HG03575 (cell line): ENCODE results near the gene CPA1.

Experiments
- ATAC-seq: cut with Tn5 transposase; IDR thresholded peaks from one replicate; pipeline ENCODE4 v1.9.1; 2021; ENCODE audit not compliant: unreplicated experiment, insufficient number of reproducible peaks, low FRiP score; ENCODE audit errors: extremely low read depth

CPA1 gene

GRCh38 chr7:130413201-130413600, 32.9 kb downstream of the CPA1 start:
- ATAC-seq: no peak

- no peak for ATAC-seq
Measured at GRCh38 chr7:130415006-130415405, 34.7 kb downstream of the CPA1 start.

GRCh38 chr7:130417213-130417612, 36.9 kb downstream of the CPA1 start:
- no peak for ATAC-seq

- ATAC-seq: no peak
Measured at GRCh38 chr7:130418306-130418705, 38.0 kb downstream of the CPA1 start.

GRCh38 chr7:130419658-130420057, 39.4 kb downstream of the CPA1 start:
- ATAC-seq: no peak

GRCh38 chr7:130420943-130421578, 40.8 kb downstream of the CPA1 start:
- no peak for ATAC-seq

- no peak for ATAC-seq
Measured at GRCh38 chr7:130421684-130422083, 41.4 kb downstream of the CPA1 start.

GRCh38 chr7:130423501-130424037, 43.3 kb downstream of the CPA1 start:
- ATAC-seq: no peak

GRCh38 chr7:130425796-130426195, 45.5 kb downstream of the CPA1 start:
- ATAC-seq: no peak

- no peak for ATAC-seq
Measured at GRCh38 chr7:130426564-130426963, 46.3 kb downstream of the CPA1 start.

GRCh38 chr7:130429019-130429418, 48.7 kb downstream of the CPA1 start:
- no peak for ATAC-seq

- no peak for ATAC-seq
Measured at GRCh38 chr7:130430115-130430514, 49.8 kb downstream of the CPA1 start.

- no peak for ATAC-seq
Measured at GRCh38 chr7:130430841-130431666, 50.8 kb downstream of the CPA1 start.

GRCh38 chr7:130432886-130433285, 52.6 kb downstream of the CPA1 start:
- no peak for ATAC-seq

- no peak for ATAC-seq
Measured at GRCh38 chr7:130433301-130433700, 53.0 kb downstream of the CPA1 start.

GRCh38 chr7:130435311-130435854, 55.1 kb downstream of the CPA1 start:
- ATAC-seq: no peak

GRCh38 chr7:130436253-130436652, 56.0 kb downstream of the CPA1 start:
- ATAC-seq: no peak
